ENCODE results near the gene INSR.
"Not testable (repeated sequence)": the region's sequence is repeated elsewhere in the genome, so short reads cannot be mapped to it uniquely, and the experiment has no call there.

The INSR gene

DNA sequence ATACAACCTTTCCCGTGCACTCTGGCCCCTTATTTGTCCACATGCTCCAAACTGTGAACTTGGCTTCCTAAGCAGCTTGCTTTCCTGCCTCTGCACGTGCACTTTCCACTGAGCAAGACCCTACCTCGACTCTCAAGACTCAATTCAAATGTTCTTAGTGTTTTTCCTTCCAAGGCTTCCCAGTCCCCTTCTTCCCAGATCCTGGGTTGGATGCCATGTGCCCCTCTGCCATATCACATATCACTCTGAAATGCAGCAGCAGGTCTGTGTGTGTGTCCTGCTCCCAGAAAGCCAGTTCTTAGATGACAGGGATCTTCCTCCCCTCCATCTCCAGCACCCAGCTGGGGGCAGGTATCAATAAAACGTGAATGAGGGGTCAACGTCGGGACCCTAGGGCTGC lies 221.7 kb downstream of the INSR start:
- H3K9ac ChIP-seq (ENCODE audit: low read length), result no peak overlapping the region
- no peak overlapping the region for H3K27ac ChIP-seq (ENCODE audit: low read depth, low read length)
- H3K36me3 ChIP-seq (ENCODE audit: insufficient read depth, low read length), result peaks cover 57% of the 10 kb centered on the region
- H3K4me1 ChIP-seq (ENCODE audit: insufficient read depth, low read length), result peaks cover 10% of the 10 kb centered on the region
- no peaks in the 10 kb centered on the region for H3K27me3 ChIP-seq (ENCODE audit: control insufficient read depth in 1 of 2, insufficient read depth in 2 of 2, low read length in 2 of 2)
- H3K9me3 ChIP-seq (ENCODE audit: low read length), result peaks cover 19% of the 10 kb centered on the region
- H3K4me3 ChIP-seq (ENCODE audit: low read depth in 1 of 2, low read length in 2 of 2), result no peak overlapping the region

DNA sequence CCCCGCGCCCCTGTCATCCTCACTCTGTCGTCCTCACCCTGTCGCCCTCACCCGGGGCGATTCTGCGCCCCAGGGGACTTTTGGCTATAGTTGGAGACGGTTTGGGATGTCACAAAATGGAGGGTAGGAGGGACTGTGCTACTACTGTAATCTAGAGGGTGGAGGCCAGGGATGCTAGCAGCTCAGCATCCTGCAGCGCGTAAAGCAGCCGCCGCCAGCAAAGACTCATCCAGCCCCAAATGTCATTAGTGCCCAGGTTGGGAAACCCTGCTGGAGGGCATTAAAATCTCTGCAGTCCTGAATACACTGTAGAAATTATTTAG lies 224.3 kb downstream of the INSR start:
- H3K36me3 ChIP-seq (ENCODE audit: insufficient read depth, low read length), result peaks cover 30% of the 10 kb centered on the region
- H3K4me1 ChIP-seq (ENCODE audit: insufficient read depth, low read length), result peaks cover 10% of the 10 kb centered on the region
- peak overlapping the region; percentile 81 for H3K9ac ChIP-seq (ENCODE audit: low read length)
- no peaks in the 10 kb centered on the region for H3K9me3 ChIP-seq (ENCODE audit: low read length)
- no peaks in the 10 kb centered on the region for H3K27me3 ChIP-seq (ENCODE audit: control insufficient read depth in 1 of 2, insufficient read depth in 2 of 2, low read length in 2 of 2)
- H3K27ac ChIP-seq (ENCODE audit: low read depth, low read length), result peak overlapping the region; percentile 93
- H3K4me3 ChIP-seq (ENCODE audit: low read depth in 1 of 2, low read length in 2 of 2), result peak overlapping the region; percentile 98

DNA sequence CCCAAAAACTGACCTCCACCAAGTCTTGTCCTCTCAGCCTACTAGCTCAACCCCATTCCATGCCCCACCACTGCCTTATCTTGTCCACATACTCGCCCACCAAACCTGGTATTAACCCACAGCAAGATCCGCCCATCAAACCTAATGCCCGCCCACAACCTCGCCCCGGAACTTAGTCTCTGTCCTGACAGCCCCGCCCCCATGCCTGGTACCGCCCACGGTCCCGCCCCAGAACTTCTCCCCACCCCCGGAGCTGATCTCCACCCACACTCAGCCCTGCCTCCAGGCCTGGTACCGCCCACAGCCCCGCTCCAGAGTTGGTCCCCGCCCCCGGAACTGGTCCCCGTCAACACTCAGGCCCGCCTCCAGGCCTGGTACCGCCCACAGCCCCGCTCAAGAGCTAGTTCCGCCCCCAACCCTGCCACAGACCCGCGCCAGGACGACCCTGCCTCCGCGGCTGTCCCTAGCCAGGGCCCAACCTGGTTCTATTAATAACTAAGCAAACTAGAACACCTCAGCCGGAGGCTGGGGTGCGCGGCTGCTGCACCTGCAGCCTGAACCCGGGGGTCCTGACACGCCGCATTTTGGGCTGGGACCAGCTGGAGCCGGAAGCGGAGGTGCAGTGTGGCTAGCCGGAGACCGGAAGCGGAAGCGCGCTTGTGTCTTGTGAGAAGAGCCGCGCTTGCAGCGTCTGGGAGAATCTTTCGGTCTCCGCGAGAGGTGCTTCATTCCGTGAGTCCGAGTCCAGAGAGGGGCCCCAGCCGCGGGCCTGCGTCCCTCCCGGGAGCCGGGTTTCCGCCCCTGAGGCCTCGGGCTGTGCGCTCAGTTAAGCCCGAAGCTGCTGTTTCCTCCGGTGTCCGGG lies 224.9 kb downstream of the INSR start, which contains the start of gene ZNF557:
TSS of gene ZNF557 (plus strand) at position 662 of the 862 bp plus-strand sequence. CDS start 5,372 bp downstream, outside the sequence.
- Histone ChIP-seq H3K9ac (ENCODE audit: low read length) (peak within 1 kb of the TSS; percentile 81), H3K4me1 (ENCODE audit: insufficient read depth, low read length) (peaks cover 10% of the 10 kb centered on the region), H3K4me3 (ENCODE audit: low read depth in 1 of 2, low read length in 2 of 2) (peak within 1 kb of the TSS; percentile 98), H3K27me3 (ENCODE audit: control insufficient read depth in 1 of 2, insufficient read depth in 2 of 2, low read length in 2 of 2) (no peaks in the 10 kb centered on the region), H3K36me3 (ENCODE audit: insufficient read depth, low read length) (peaks cover 24% of the 10 kb centered on the region), H3K9me3 (ENCODE audit: low read length) (no peaks in the 10 kb centered on the region), H3K27ac (ENCODE audit: low read depth, low read length) (peak within 1 kb of the TSS; percentile 93)

DNA sequence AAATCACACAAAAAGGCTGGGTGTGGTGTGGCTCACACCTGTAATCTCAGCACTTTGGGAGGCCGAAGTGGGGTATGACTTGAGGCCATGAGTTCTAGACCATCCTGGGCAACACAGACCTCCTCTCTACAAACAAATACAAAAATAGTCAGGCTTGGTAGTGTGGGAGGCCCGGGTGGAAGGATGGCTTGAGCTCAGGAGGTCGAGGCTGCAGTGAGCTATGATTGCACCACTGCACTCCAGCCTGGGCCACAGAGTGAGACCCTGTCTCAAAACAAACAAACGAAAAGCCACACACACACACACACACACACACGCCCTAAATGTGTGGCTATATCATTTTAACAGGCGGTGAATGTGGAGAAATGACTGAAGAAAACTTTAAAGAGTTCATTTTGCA lies 225.6 kb downstream of the INSR start:
- no peak overlapping the region for H3K9ac ChIP-seq (ENCODE audit: low read length)
- no peak overlapping the region for H3K4me3 ChIP-seq (ENCODE audit: low read depth in 1 of 2, low read length in 2 of 2)
- H3K36me3 ChIP-seq (ENCODE audit: insufficient read depth, low read length), result peaks cover 17% of the 10 kb centered on the region
- H3K27me3 ChIP-seq (ENCODE audit: control insufficient read depth in 1 of 2, insufficient read depth in 2 of 2, low read length in 2 of 2), result no peaks in the 10 kb centered on the region
- H3K4me1 ChIP-seq (ENCODE audit: insufficient read depth, low read length), result peaks cover 10% of the 10 kb centered on the region
- H3K9me3 ChIP-seq (ENCODE audit: low read length), result no peaks in the 10 kb centered on the region
- no peak overlapping the region for H3K27ac ChIP-seq (ENCODE audit: low read depth, low read length)

DNA sequence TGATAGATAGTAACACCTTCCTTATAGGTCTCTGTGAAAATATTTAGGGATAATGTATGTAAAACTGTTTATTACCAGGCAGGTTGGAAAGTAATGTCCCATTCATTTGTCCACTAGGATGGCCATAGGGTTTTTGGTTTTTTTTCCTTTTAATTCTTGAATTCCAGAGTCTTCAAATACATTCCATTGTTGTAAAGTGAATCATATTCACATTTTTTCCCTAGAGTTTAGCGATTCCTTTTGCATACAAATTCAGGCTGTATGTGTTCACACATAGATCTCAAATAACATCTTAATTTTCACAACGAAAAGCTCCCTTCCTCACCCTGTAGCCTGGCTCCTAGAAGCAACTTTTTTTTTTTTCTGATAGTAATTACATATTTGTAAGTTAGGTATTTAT lies 226.5 kb downstream of the INSR start:
- Histone ChIP-seq H3K4me3 (ENCODE audit: low read depth in 1 of 2, low read length in 2 of 2) (no peak overlapping the region), H3K27me3 (ENCODE audit: control insufficient read depth in 1 of 2, insufficient read depth in 2 of 2, low read length in 2 of 2) (no peaks in the 10 kb centered on the region), H3K4me1 (ENCODE audit: insufficient read depth, low read length) (peaks cover 10% of the 10 kb centered on the region), H3K9me3 (ENCODE audit: low read length) (no peaks in the 10 kb centered on the region), H3K36me3 (ENCODE audit: insufficient read depth, low read length) (peaks cover 10% of the 10 kb centered on the region), H3K9ac (ENCODE audit: low read length) (no peak overlapping the region), H3K27ac (ENCODE audit: low read depth, low read length) (no peak overlapping the region)

DNA sequence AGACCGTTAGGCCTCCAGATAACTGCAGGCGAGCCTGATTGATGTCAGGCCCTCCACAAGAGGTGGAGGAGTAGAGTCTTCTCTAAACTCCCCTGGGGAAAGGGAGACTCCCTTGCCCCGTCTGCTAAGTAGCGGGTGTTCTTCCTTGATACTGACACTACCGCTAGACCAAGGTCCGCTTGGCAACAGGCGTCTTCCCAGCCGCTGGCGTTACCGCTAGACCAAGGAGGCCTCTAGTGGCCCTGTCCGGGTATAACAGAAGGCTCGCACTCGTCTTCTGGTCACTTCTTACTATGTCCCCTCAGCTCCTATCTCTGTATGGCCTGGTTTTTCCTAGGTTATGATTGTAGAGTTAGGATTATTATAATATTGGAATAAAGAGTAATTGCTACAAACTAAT lies 227.1 kb downstream of the INSR start:
- H3K4me1 ChIP-seq (ENCODE audit: insufficient read depth, low read length), result peaks cover 10% of the 10 kb centered on the region
- H3K27ac ChIP-seq (ENCODE audit: low read depth, low read length); H3K36me3 ChIP-seq (ENCODE audit: insufficient read depth, low read length); H3K9me3 ChIP-seq (ENCODE audit: low read length); H3K9ac ChIP-seq (ENCODE audit: low read length); H3K4me3 ChIP-seq (ENCODE audit: low read depth in 1 of 2, low read length in 2 of 2); H3K27me3 ChIP-seq (ENCODE audit: control insufficient read depth in 1 of 2, insufficient read depth in 2 of 2, low read length in 2 of 2): not testable (repeated sequence)

DNA sequence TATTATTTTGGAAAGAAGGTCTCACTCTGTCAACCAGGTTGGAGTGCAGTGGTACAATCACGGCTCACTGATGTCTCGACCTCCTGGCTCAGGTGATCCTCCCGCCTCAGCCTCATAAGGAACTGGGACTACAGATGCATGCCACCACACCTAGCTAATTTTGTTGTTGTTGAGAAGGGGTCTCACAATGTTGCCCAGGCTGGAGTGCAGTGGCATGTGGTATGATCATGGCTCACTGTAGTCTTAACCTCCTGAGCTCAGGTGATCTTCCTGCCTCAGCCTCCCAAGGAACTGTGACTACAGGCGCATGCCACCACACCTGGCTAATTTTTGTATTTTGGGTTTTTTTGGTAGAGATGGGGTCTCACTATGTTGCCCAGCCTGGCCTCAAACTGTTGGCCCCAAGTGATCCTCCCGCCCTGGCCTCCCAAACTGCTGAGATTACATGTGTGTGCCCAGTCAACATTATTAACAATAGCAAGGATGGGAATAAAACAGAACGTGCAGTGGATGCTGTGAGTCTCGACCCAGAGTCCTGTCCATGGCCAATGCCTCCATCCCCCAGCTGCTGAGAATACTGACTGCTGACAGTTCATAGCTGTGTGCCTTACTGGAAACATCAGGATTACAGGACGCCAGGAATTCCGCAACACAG lies 230.3 kb downstream of the INSR start:
- Histone ChIP-seq H3K4me3 (ENCODE audit: low read depth in 1 of 2, low read length in 2 of 2) (no peak overlapping the region), H3K4me1 (ENCODE audit: insufficient read depth, low read length) (no peaks in the 10 kb centered on the region), H3K27me3 (ENCODE audit: control insufficient read depth in 1 of 2, insufficient read depth in 2 of 2, low read length in 2 of 2) (no peaks in the 10 kb centered on the region), H3K27ac (ENCODE audit: low read depth, low read length) (no peak overlapping the region), H3K9me3 (ENCODE audit: low read length) (no peaks in the 10 kb centered on the region), H3K9ac (ENCODE audit: low read length) (no peak overlapping the region), H3K36me3 (ENCODE audit: insufficient read depth, low read length) (no peaks in the 10 kb centered on the region)

DNA sequence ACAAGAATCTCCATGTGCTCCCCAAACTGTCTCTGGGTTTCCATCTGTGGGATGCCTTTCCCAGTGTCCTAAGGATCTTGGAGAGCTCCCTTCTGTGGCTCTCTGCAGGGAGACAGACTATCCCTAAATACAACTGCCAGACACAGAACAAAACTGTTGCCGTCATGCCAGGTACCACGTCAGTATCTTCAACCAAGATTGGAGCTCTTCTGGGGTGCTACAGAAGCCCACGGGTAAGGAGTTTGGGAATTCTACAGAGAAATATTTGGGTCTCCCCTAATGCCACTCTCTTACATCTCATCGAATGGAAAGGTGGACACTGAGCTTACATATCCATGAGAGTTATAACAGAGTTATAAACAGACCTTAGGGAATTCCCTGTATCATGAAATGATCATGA lies 230.9 kb downstream of the INSR start:
- Histone ChIP-seq H3K9me3 (ENCODE audit: low read length) (no peaks in the 10 kb centered on the region), H3K4me1 (ENCODE audit: insufficient read depth, low read length) (no peaks in the 10 kb centered on the region), H3K27me3 (ENCODE audit: control insufficient read depth in 1 of 2, insufficient read depth in 2 of 2, low read length in 2 of 2) (no peaks in the 10 kb centered on the region), H3K4me3 (ENCODE audit: low read depth in 1 of 2, low read length in 2 of 2) (no peak overlapping the region), H3K27ac (ENCODE audit: low read depth, low read length) (no peak overlapping the region), H3K9ac (ENCODE audit: low read length) (no peak overlapping the region), H3K36me3 (ENCODE audit: insufficient read depth, low read length) (no peaks in the 10 kb centered on the region)

All from muscle layer of colon (tissue), 2 donors.